T-helper 22 cell (primary cell): ENCODE data around the gene PDK1.
"Not testable (repeated sequence)": the region's sequence is repeated elsewhere in the genome, so short reads cannot be mapped to it uniquely, and the experiment has no call there.

Source experiments
- DNase-seq: peaks from one replicate; pipeline ENCODE4 v3.0.0-alpha.2; 2020; ENCODE audit warnings: low read depth

The PDK1 gene

GRCh38 chr2:172555522-172556283 lies at the start of gene PDK1:
TSS of gene PDK1 (plus strand) at chr2:172556090. CDS start at chr2:172556151, 61 bp downstream.
- peak; percentile 84 for DNase-seq

- no peak for DNase-seq
Observed at GRCh38 chr2:172507199-172507598, 48.7 kb upstream of the PDK1 start.

GRCh38 chr2:172510088-172510487 lies 45.8 kb upstream of the PDK1 start:
- DNase-seq: no peak

- no peak for DNase-seq
Observed at GRCh38 chr2:172510548-172510947, 45.3 kb upstream of the PDK1 start.

GRCh38 chr2:172512810-172513523 lies 42.9 kb upstream of the PDK1 start:
- DNase-seq: no peak

- no peak for DNase-seq
Observed at GRCh38 chr2:172513524-172513900, 42.4 kb upstream of the PDK1 start.

- no peak for DNase-seq
Observed at GRCh38 chr2:172513935-172514586, 41.8 kb upstream of the PDK1 start.

GRCh38 chr2:172516299-172516698 lies 39.6 kb upstream of the PDK1 start:
- DNase-seq: no peak

GRCh38 chr2:172518995-172519394 lies 36.9 kb upstream of the PDK1 start:
- no peak for DNase-seq

GRCh38 chr2:172525601-172526000 lies 30.3 kb upstream of the PDK1 start:
- no peak for DNase-seq

GRCh38 chr2:172531309-172531708 lies 24.6 kb upstream of the PDK1 start:
- no peak for DNase-seq

GRCh38 chr2:172532461-172532860 lies 23.4 kb upstream of the PDK1 start:
- not testable (repeated sequence) for DNase-seq

GRCh38 chr2:172533687-172534086 lies 22.2 kb upstream of the PDK1 start:
- no peak for DNase-seq

- no peak for DNase-seq
Observed at GRCh38 chr2:172535119-172535518, 20.8 kb upstream of the PDK1 start.

- not testable (repeated sequence) for DNase-seq
Observed at GRCh38 chr2:172537851-172538250, 18.0 kb upstream of the PDK1 start.

- DNase-seq: no peak
Observed at GRCh38 chr2:172539767-172540166, 16.1 kb upstream of the PDK1 start.

GRCh38 chr2:172540421-172540820 lies 15.5 kb upstream of the PDK1 start:
- DNase-seq: no peak

- DNase-seq: no peak
Observed at GRCh38 chr2:172545408-172546075, 10.3 kb upstream of the PDK1 start.

- DNase-seq: no peak
Observed at GRCh38 chr2:172549131-172549530, 6.8 kb upstream of the PDK1 start.

GRCh38 chr2:172549802-172550201 lies 6.1 kb upstream of the PDK1 start:
- not testable (repeated sequence) for DNase-seq

- DNase-seq: no peak
Observed at GRCh38 chr2:172550419-172550818, 5.5 kb upstream of the PDK1 start.

GRCh38 chr2:172551271-172551670 lies 4.6 kb upstream of the PDK1 start:
- no peak for DNase-seq
